Duodenal mucosa (tissue), 2 donors: ENCODE measurements around the gene SCP2.

Experiments
- H3K27ac ChIP-seq: one replicate; pipeline ENCODE4 v1.7.0; 2013; ENCODE audit warnings: low read depth, low read length
- H3K27me3 ChIP-seq, 2 donors: one replicate each; pipeline ENCODE4 v1.7.0; 2013; ENCODE audit warnings: low read length in 2 of 2, control low read depth in 1 of 2; ENCODE audit not compliant: insufficient read depth in 2 of 2, control insufficient read depth in 1 of 2
- H3K36me3 ChIP-seq, 2 donors: one replicate each; pipeline ENCODE4 v1.7.0; 2013; ENCODE audit warnings: low read length in 2 of 2, control low read depth in 1 of 2; ENCODE audit not compliant: insufficient read depth in 2 of 2, control insufficient read depth in 1 of 2
- H3K4me1 ChIP-seq, 2 donors: one replicate each; pipeline ENCODE4 v1.7.0; 2013; ENCODE audit warnings: low read length in 2 of 2, control low read depth in 1 of 2; ENCODE audit not compliant: insufficient read depth in 2 of 2, control insufficient read depth in 1 of 2
- H3K4me3 ChIP-seq, 2 donors: one replicate each; pipeline ENCODE4 v1.7.0; 2013; ENCODE audit warnings: low read length in 2 of 2, low read depth in 1 of 2
- H3K9ac ChIP-seq, 2 donors: one replicate each; pipeline ENCODE4 v1.7.0; 2013; ENCODE audit warnings: low read length in 2 of 2, low read depth in 1 of 2
- H3K9me3 ChIP-seq, 2 donors: one replicate each; pipeline ENCODE4 v1.7.0; 2013; ENCODE audit warnings: low read length in 2 of 2, control low read depth in 1 of 2; ENCODE audit not compliant: control insufficient read depth in 1 of 2

The SCP2 gene

GRCh38 chr1:52916241-52916975 is 10.7 kb upstream of the SCP2 start:
- peaks cover 0 to 11% of the 10 kb centered on the region in 2 donors for H3K36me3 ChIP-seq
- H3K27ac ChIP-seq, result no peak overlapping the region
- H3K9me3 ChIP-seq, result no peaks in the 10 kb centered on the region
- H3K27me3 ChIP-seq, result no peaks in the 10 kb centered on the region
- peaks cover 0 to 4% of the 10 kb centered on the region in 2 donors for H3K4me1 ChIP-seq
- H3K4me3 ChIP-seq, result no peak overlapping the region
- no peak overlapping the region for H3K9ac ChIP-seq

- H3K4me1 ChIP-seq, result peaks cover 0 to 4% of the 10 kb centered on the region in 2 donors
- H3K27ac ChIP-seq, result no peak overlapping the region
- H3K4me3 ChIP-seq, result no peak overlapping the region
Observed at GRCh38 chr1:52917156-52917555, 9.9 kb upstream of the SCP2 start.

GRCh38 chr1:52917581-52917980 is 9.5 kb upstream of the SCP2 start:
- H3K9me3 ChIP-seq, result no peaks in the 10 kb centered on the region
- H3K36me3 ChIP-seq, result peaks cover 0 to 11% of the 10 kb centered on the region in 2 donors
- no peak overlapping the region for H3K4me3 ChIP-seq
- no peaks in the 10 kb centered on the region for H3K27me3 ChIP-seq
- H3K27ac ChIP-seq, result no peak overlapping the region
- no peak overlapping the region for H3K9ac ChIP-seq
- H3K4me1 ChIP-seq, result peaks cover 0 to 4% of the 10 kb centered on the region in 2 donors

More at GRCh38 chr1:52917156-52917555, 9.9 kb upstream of the SCP2 start:
- no peak overlapping the region for H3K9ac ChIP-seq
- H3K9me3 ChIP-seq, result no peaks in the 10 kb centered on the region
- H3K27me3 ChIP-seq, result no peaks in the 10 kb centered on the region
- peaks cover 0 to 11% of the 10 kb centered on the region in 2 donors for H3K36me3 ChIP-seq

GRCh38 chr1:52918201-52918600 is 8.9 kb upstream of the SCP2 start:
- no peak overlapping the region for H3K4me3 ChIP-seq
- H3K36me3 ChIP-seq, result peaks cover 0 to 10% of the 10 kb centered on the region in 2 donors
- no peak overlapping the region for H3K9ac ChIP-seq
- peaks cover 0 to 4% of the 10 kb centered on the region in 2 donors for H3K4me1 ChIP-seq
- no peak overlapping the region for H3K27ac ChIP-seq
- H3K9me3 ChIP-seq, result no peaks in the 10 kb centered on the region
- no peaks in the 10 kb centered on the region for H3K27me3 ChIP-seq

- no peak overlapping the region for H3K27ac ChIP-seq
- no peak overlapping the region for H3K4me3 ChIP-seq
Observed at GRCh38 chr1:52919051-52919722, 7.9 kb upstream of the SCP2 start.

GRCh38 chr1:52919723-52920483 is 7.2 kb upstream of the SCP2 start:
- Histone ChIP-seq H3K27ac (no peak overlapping the region), H3K9ac (no peak overlapping the region), H3K9me3 (no peaks in the 10 kb centered on the region), H3K4me3 (no peak overlapping the region), H3K4me1 (peaks cover 0 to 4% of the 10 kb centered on the region in 2 donors), H3K36me3 (peaks cover 0 to 6% of the 10 kb centered on the region in 2 donors), H3K27me3 (no peaks in the 10 kb centered on the region)

More at GRCh38 chr1:52919051-52919722, 7.9 kb upstream of the SCP2 start:
- Histone ChIP-seq H3K9ac (no peak overlapping the region), H3K9me3 (no peaks in the 10 kb centered on the region), H3K4me1 (peaks cover 0 to 4% of the 10 kb centered on the region in 2 donors), H3K36me3 (peaks cover 0 to 6% of the 10 kb centered on the region in 2 donors), H3K27me3 (no peaks in the 10 kb centered on the region)

GRCh38 chr1:52920791-52921291 is 6.2 kb upstream of the SCP2 start:
- H3K9me3 ChIP-seq, result no peaks in the 10 kb centered on the region
- peak overlapping the region; percentile 83 to 88 for H3K9ac ChIP-seq
- peak overlapping the region; percentile 54 for H3K27ac ChIP-seq

GRCh38 chr1:52925571-52926005 is 1.5 kb upstream of the SCP2 start:
- Histone ChIP-seq H3K4me1 (peaks cover 12 to 18% of the 10 kb centered on the region in 2 donors), H3K27me3 (no peaks in the 10 kb centered on the region), H3K27ac (no peak overlapping the region), H3K4me3 (peak overlapping the region; percentile 43 to 46), H3K9me3 (no peaks in the 10 kb centered on the region), H3K36me3 (no peaks in the 10 kb centered on the region), H3K9ac (peak overlapping the region; percentile 1 to 28)

More at GRCh38 chr1:52920791-52921291, 6.2 kb upstream of the SCP2 start:
- Histone ChIP-seq H3K36me3 (no peaks in the 10 kb centered on the region), H3K4me1 (peaks cover 3 to 5% of the 10 kb centered on the region in 2 donors), H3K27me3 (no peaks in the 10 kb centered on the region), H3K4me3 (peak overlapping the region; percentile 71 to 84)

- Histone ChIP-seq H3K27me3 (no peaks in the 10 kb centered on the region), H3K4me1 (peaks cover 12 to 18% of the 10 kb centered on the region in 2 donors), H3K36me3 (no peaks in the 10 kb centered on the region), H3K9ac (peak overlapping the region; percentile 52 to 72), H3K9me3 (no peaks in the 10 kb centered on the region), H3K27ac (no peak overlapping the region), H3K4me3 (peak overlapping the region; percentile 76 to 79)
Observed at GRCh38 chr1:52926864-52927211, 238 bp upstream of the SCP2 start.
